Adrenal gland (tissue), 12 donors: ENCODE results near the gene MBD4. TPM values are rescaled to one million over a fixed set of nuclear protein-coding genes. Genes with fewer than 3 reads are reported as not detected.

Experiments
- DNase-seq, 7 donors: peaks; one replicate each; pipeline ENCODE4 v3.0.0-alpha.2; 2019 to 2020
- H3K27ac ChIP-seq, 5 donors: fragments of 200-600 bp; sonication (generic) in 4 of 5; 1 replicate in 3 of 5; 2 replicates in 2 of 5; pipeline versions ENCODE4 v1.5.1 to v1.8.0; 2016 to 2020; ENCODE audit warnings: mild to moderate bottlenecking in 1 of 5
- H3K27me3 ChIP-seq: fragments of 200-600 bp; 2 replicates; pipeline ENCODE4 v1.8.0; 2021
- H3K36me3 ChIP-seq, 2 donors: fragments of 200-600 bp; replicated peaks in 1 of 2; 1 replicate in 1 of 2; 2 replicates in 1 of 2; pipeline versions ENCODE4 v1.5.1 to v1.8.0; 2018 to 2022
- H3K4me1 ChIP-seq, 2 donors: fragments of 200-600 bp; replicated peaks in 1 of 2; 1 replicate in 1 of 2; 2 replicates in 1 of 2; pipeline versions ENCODE4 v1.5.1 to v1.8.0; 2018 to 2021
- H3K4me3 ChIP-seq, 4 donors: fragments of 200-600 bp; sonication (generic) in 3 of 4; one replicate each; pipeline ENCODE4 v1.5.1; 2016 to 2018
- H3K9me3 ChIP-seq, 3 donors: fragments of 200-600 bp; sonication (generic) in 1 of 3; replicated peaks in 1 of 3; 1 replicate in 2 of 3; 2 replicates in 1 of 3; pipeline versions ENCODE4 v1.5.1 to v1.8.0; 2016 to 2021
- POLR2A ChIP-seq, 2 donors: fragments of 450-650 bp; IDR thresholded peaks; one replicate each; pipeline ENCODE4 v1.6.1; 2017; ENCODE audit warnings: antibody characterized with exemption in 2 of 2, mild to moderate bottlenecking in 2 of 2, moderate library complexity in 1 of 2
- WGBS, 4 donors: extraction: QIAGEN DNeasy Blood & Tissue Kit in 2 of 4; methylation state at CpG; one replicate each; pipeline versions ENCODE4 v1.1.5 to v1.1.7; 2013 to 2017; 5-methylcytosine and 5-hydroxymethylcytosine counted together
- intact Hi-C, 2 donors: fragments of 100-400 bp; cut with DNase I; formaldehyde crosslinking; loops; one replicate each; pipeline versions ENCODE4 v1.14.1 to v1.15.0; 2022 to 2023
- polyA plus RNA-seq, 3 donors: library from polyadenylated mRNA; stranded (reverse); fragments of 200-250 nt in 2 of 3; fragments of 350-450 nt in 1 of 3; fragmentation: Illumina TruSeq in 1 of 3; extraction: RNeasy Lipid Tissue Mini Kit (QIAGEN cat#74804) in 1 of 3; gene quantifications; one replicate each; pipeline ENCODE4 v1.2.3, GENCODE V29; 2013 to 2014
- total RNA-seq, 9 donors: library from RNA; depleted of rRNA in 4 of 9; stranded (reverse); fragments of >200 nt in 4 of 9; fragments of 120-200 nt in 1 of 9; fragmentation: NEBNext Ultra II Directional in 1 of 9; extraction: Animal tissue kit (Norgen Biotek cat#: 25700) in 1 of 9; gene quantifications; one replicate each; pipeline versions ENCODE4 v1.1.0 to v1.2.4, GENCODE V29; 2013 to 2023
- TF ChIP-seq, protein P1 (sequence below), 6 experiments: fragments of 450-650 bp in 4 of 6; fragments of 200-600 bp in 2 of 6; sonication (generic) in 1 of 6; IDR thresholded peaks; 1 replicate in 5 of 6; 2 replicates in 1 of 6; pipeline versions ENCODE4 v1.5.1 to v1.8.0; 2016 to 2021; ENCODE audit warnings: antibody characterized with exemption in 6 of 6, mild to moderate bottlenecking in 2 of 6, moderate library complexity in 1 of 6
- donor health status: healthy with polysubstance abuse.
- donor health status: Bipolar disorder and iron deficiency.
- donor health status: DM: yes; HTN: yes; CAD: no.
- donor health status: DM: no; HTN: no; CAD: no.
- donor health status: DM: no; HTN: no; CAD: no.
- donor health status: DM: yes; HTN: yes; CAD: no.

Gene MBD4
- total and polyA plus RNA-seq, 12 donors: 9.9 to 32.3 (median 25.4) TPM

DNA sequence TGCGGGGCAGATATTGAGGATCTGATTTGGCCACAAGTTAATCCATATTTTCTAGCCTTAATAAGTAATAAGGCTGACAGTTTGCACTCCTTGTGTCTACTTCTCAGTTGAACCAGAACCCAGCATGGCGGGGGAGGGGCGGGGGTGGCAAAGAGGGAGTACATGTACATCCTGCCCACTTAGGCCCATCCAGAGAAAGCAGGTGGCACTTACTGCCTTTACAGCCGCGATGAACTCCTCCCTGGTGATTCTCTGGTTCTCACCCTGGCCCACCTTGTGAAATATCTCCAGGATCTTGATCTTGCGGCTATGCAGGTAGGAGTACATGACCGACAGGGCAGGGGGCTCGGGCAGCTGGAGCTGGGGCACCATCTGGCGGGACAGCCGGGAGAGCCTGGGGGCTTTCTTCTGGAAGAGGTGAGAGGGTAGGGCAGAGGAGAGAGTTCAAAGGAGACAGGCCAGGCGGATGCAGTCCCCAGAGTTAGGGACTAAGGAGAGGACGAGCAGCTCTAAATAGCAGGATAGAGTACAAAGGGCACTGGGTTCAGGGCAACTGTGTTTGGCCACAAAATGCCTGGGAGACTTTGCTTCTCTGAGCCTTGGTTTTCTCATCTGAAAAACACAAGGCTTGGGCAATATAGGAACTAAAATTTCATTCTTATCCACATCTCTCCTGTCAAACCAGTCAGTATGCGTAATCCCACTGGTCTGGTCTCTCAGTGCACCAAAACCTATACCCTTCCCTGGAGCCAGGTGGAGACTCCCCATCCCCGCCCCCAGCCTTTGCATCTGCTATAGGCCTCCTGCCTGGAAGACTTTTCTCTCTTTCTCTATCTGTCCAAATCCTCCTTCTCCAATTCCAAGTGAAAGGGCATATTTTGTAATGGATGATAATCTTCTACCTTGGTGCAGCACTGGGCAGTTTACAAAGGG lies 21.4 kb downstream of the MBD4 start:
- TF ChIP-seq POLR2A (IDR thresholded peaks at IDR 0.05): no peak
- TF ChIP-seq, protein P1, sequence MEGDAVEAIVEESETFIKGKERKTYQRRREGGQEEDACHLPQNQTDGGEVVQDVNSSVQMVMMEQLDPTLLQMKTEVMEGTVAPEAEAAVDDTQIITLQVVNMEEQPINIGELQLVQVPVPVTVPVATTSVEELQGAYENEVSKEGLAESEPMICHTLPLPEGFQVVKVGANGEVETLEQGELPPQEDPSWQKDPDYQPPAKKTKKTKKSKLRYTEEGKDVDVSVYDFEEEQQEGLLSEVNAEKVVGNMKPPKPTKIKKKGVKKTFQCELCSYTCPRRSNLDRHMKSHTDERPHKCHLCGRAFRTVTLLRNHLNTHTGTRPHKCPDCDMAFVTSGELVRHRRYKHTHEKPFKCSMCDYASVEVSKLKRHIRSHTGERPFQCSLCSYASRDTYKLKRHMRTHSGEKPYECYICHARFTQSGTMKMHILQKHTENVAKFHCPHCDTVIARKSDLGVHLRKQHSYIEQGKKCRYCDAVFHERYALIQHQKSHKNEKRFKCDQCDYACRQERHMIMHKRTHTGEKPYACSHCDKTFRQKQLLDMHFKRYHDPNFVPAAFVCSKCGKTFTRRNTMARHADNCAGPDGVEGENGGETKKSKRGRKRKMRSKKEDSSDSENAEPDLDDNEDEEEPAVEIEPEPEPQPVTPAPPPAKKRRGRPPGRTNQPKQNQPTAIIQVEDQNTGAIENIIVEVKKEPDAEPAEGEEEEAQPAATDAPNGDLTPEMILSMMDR (IDR thresholded peaks at IDR 0.05): no peak
- no peaks in the 10 kb centered on the region for H3K9me3 ChIP-seq
- no peaks in the 10 kb centered on the region for H3K27me3 ChIP-seq
- DNase-seq: peak in 2 of 7 donors; percentile 29 to 45
- H3K4me1 ChIP-seq: peaks cover 4 to 15% of the 10 kb centered on the region in 2 donors
- intact Hi-C loops: no loop called here
- peak overlapping the region in 2 of 5 donors; percentile 13 to 59 for H3K27ac ChIP-seq
- no peak overlapping the region for H3K4me3 ChIP-seq
- 79 to 89% (median 82%) methylated on average over 14 of the region's 14 CpGs for WGBS, 4 donors
- H3K36me3 ChIP-seq: no peaks in the 10 kb centered on the region

GRCh38 chr3:129417326-129417725 lies 22.4 kb downstream of the MBD4 start:
- Histone ChIP-seq H3K36me3 (no peaks in the 10 kb centered on the region), H3K4me1 (peaks cover 8 to 18% of the 10 kb centered on the region in 2 donors), H3K27me3 (no peaks in the 10 kb centered on the region), H3K4me3 (no peak overlapping the region), H3K27ac (peak overlapping the region in 1 of 5 donors; percentile 59), H3K9me3 (no peaks in the 10 kb centered on the region)
- 27 to 40% (median 32%) methylated on average over 1 of the region's 1 CpG for WGBS, 4 donors
- peak in 2 of 7 donors; percentile 31 to 39 for DNase-seq
- intact Hi-C loops: no loop called here
- TF ChIP-seq, protein P1 (IDR thresholded peaks at IDR 0.05): no peak
- no peak for TF ChIP-seq POLR2A (IDR thresholded peaks at IDR 0.05)

- Histone ChIP-seq H3K4me1 (peaks cover 8 to 18% of the 10 kb centered on the region in 2 donors), H3K36me3 (no peaks in the 10 kb centered on the region), H3K27me3 (no peaks in the 10 kb centered on the region), H3K4me3 (no peak overlapping the region), H3K27ac (no peak overlapping the region), H3K9me3 (no peaks in the 10 kb centered on the region)
- 88 to 97% (median 90%) methylated on average over 4 of the region's 4 CpGs for WGBS, 4 donors
- intact Hi-C loops: no loop called here
- TF ChIP-seq, protein P1 (IDR thresholded peaks at IDR 0.05): no peak
- no peak for TF ChIP-seq POLR2A (IDR thresholded peaks at IDR 0.05)
- DNase-seq: peak in 1 of 7 donors; percentile 13
These were observed 23.3 kb downstream of the MBD4 start for GRCh38 chr3:129416415-129416814.

- H3K27me3 ChIP-seq: no peaks in the 10 kb centered on the region
- intact Hi-C loops: no loop called here
- peak in 1 of 7 donors; percentile 16 for DNase-seq
- no peaks in the 10 kb centered on the region for H3K36me3 ChIP-seq
- no peak overlapping the region for H3K4me3 ChIP-seq
- no peak overlapping the region for H3K27ac ChIP-seq
- TF ChIP-seq POLR2A (IDR thresholded peaks at IDR 0.05): no peak
- TF ChIP-seq, protein P1 (IDR thresholded peaks at IDR 0.05): no peak
- WGBS, 4 donors: 84 to 91% (median 86%) methylated on average over 6 of the region's 6 CpGs
- no peaks in the 10 kb centered on the region for H3K9me3 ChIP-seq
- peaks cover 8 to 18% of the 10 kb centered on the region in 2 donors for H3K4me1 ChIP-seq
These were observed 23.9 kb downstream of the MBD4 start for GRCh38 chr3:129415830-129416229.
